Measurements from ENCODE around the gene ZNF22. TPM values are rescaled to one million over a fixed set of nuclear protein-coding genes. Genes with fewer than 3 reads are reported as not detected.
A peak's percentile ranks its signal among the peaks of the same experiment; 100 is the strongest.

The ZNF22 gene
- total and polyA plus RNA-seq, 7 donors: 5.9 to 15.9 (median 12.8) TPM

DNA sequence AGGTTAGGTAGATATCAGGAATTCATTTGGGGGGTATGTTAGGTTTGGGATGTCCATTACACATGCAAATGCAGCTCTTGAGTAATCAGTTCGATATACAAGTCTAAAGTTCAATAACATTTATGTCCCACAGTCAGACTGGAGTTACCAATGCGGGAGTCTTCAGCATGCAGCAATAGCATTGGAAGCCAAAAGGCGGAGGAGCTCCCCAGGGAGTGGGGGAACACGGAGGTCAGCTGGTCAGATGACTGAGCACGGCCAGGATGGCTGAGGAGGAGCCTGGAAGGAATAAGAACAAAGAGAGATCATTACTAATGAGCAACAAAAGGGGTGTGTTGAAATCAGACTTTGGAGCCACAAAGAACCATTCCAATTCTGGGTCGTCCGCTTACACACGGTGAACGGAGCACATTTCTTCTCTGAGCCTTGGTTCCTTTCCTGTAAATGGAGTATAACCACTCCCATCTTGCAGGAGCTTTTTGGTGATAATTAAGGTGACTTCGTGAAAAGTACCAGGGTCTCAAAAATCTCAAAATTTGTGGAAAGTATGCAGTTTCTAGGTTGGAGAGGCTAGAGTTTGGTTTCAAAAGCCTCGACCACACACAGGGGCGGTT lies 478 bp upstream of the ZNF22 start:
- intact Hi-C loops (cut with DNase I): loop anchor here in 1 of 2 donors (10.0 kb wide), 1 partner anchor 675 kb away; the partner anchor contains the start of gene ZFAND4
- no peaks in the 10 kb centered on the region for H3K9me3 ChIP-seq
- H3K4me3 ChIP-seq: peak overlapping the region; percentile 75
- 23 to 35% (median 24%) methylated on average over 12 of the region's 12 CpGs for WGBS, 3 donors
- peak overlapping the region; percentile 89 for H3K27ac ChIP-seq
- peak; percentile 89 to 94 for DNase-seq
- no peaks in the 10 kb centered on the region for H3K27me3 ChIP-seq (ENCODE audit: insufficient read depth in 3 of 3, low read length in 2 of 3)
- peak; percentile 22 to 45 (median 39) for ATAC-seq
- peaks cover 40% of the 10 kb centered on the region for H3K4me1 ChIP-seq
- H3K36me3 ChIP-seq (ENCODE audit: insufficient read depth in 1 of 2, low read depth in 1 of 2): peaks cover 5 to 21% of the 10 kb centered on the region in 2 donors
- TF ChIP-seq, protein P1, sequence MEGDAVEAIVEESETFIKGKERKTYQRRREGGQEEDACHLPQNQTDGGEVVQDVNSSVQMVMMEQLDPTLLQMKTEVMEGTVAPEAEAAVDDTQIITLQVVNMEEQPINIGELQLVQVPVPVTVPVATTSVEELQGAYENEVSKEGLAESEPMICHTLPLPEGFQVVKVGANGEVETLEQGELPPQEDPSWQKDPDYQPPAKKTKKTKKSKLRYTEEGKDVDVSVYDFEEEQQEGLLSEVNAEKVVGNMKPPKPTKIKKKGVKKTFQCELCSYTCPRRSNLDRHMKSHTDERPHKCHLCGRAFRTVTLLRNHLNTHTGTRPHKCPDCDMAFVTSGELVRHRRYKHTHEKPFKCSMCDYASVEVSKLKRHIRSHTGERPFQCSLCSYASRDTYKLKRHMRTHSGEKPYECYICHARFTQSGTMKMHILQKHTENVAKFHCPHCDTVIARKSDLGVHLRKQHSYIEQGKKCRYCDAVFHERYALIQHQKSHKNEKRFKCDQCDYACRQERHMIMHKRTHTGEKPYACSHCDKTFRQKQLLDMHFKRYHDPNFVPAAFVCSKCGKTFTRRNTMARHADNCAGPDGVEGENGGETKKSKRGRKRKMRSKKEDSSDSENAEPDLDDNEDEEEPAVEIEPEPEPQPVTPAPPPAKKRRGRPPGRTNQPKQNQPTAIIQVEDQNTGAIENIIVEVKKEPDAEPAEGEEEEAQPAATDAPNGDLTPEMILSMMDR (IDR thresholded peaks at IDR 0.05): no peak

DNA sequence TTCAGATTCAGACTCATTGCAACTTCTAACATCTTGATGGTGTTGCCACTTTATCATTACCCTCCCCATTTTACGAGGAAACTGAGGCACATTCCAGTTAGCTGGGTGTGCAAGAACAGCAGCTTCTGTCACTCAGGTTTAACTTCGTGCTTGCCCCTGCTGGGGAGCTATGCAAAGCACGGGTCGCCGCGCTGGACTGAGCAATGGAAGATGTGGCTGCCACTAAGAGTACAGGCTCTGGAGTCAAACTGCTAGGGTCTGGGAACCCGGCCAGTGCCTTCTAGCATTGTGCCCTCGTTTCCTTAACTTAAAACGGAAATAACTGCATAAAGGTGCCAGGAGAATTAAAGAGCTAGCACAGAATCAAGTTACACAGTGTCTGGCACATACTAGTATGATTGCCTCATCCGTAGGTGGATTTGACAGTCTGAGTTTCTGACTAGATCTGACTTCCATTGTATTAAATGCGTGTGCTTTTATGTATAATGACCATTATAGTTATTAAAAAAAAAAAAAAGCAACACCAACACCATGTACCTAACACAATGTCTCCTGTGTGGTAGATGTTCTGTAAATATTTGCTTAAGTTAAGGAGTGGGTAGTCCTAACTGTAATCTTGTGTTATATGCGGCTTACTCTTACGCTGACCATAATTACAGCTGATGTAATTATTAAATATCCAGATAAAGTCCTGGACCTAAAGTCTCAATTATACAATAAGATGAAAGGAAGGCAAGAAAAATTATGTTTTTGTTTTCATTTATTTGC lies 842 bp downstream of the ZNF22 start:
- DNase-seq (peak; percentile 73 to 90), ATAC-seq (peak; percentile 78 to 86 (median 84))
- TF ChIP-seq, protein P1 (IDR thresholded peaks at IDR 0.05): peak; percentile 27
- Histone ChIP-seq H3K27ac (peak overlapping the region; percentile 89), H3K27me3 (ENCODE audit: insufficient read depth in 3 of 3, low read length in 2 of 3) (no peaks in the 10 kb centered on the region), H3K9me3 (no peaks in the 10 kb centered on the region), H3K4me1 (peaks cover 27% of the 10 kb centered on the region), H3K36me3 (ENCODE audit: insufficient read depth in 1 of 2, low read depth in 1 of 2) (peaks cover 5 to 23% of the 10 kb centered on the region in 2 donors), H3K4me3 (peak overlapping the region; percentile 75)
- intact Hi-C loops (cut with DNase I): loop anchor here in 1 of 2 donors (10.0 kb wide), 1 partner anchor 673 kb away; the partner anchor contains the start of gene ZFAND4
- WGBS, 3 donors: 6 to 9% (median 8%) methylated on average over 13 of the region's 13 CpGs

DNA sequence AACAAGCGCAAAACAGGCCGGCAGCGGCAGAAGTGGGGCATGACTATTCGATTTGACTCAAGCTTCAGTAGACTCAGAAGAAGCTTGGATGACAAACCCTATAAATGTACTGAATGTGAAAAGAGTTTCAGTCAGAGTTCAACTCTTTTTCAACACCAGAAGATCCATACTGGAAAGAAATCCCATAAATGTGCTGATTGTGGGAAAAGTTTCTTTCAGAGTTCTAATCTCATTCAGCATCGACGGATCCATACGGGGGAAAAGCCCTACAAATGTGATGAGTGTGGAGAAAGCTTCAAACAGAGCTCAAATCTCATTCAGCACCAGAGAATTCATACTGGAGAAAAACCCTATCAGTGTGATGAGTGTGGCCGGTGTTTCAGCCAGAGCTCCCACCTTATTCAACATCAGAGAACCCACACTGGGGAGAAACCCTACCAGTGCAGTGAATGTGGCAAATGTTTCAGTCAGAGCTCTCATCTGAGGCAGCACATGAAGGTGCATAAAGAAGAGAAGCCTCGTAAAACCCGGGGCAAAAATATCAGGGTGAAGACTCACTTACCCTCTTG lies 2.8 kb downstream of the ZNF22 start:
- TF ChIP-seq, protein P1 (IDR thresholded peaks at IDR 0.05): no peak
- H3K27me3 ChIP-seq (ENCODE audit: insufficient read depth in 3 of 3, low read length in 2 of 3): no peaks in the 10 kb centered on the region
- H3K36me3 ChIP-seq (ENCODE audit: insufficient read depth in 1 of 2, low read depth in 1 of 2): peaks cover 5 to 23% of the 10 kb centered on the region in 2 donors
- intact Hi-C loops (cut with DNase I): loop anchor here in 1 of 2 donors (10.0 kb wide), 1 partner anchor 671 kb away; the partner anchor contains the start of gene ZFAND4
- H3K27ac ChIP-seq: no peak overlapping the region
- H3K9me3 ChIP-seq: no peaks in the 10 kb centered on the region
- ATAC-seq: no peak
- DNase-seq: no peak
- WGBS, 3 donors: 79 to 88% (median 80%) methylated on average over 10 of the region's 10 CpGs
- H3K4me1 ChIP-seq: peaks cover 23% of the 10 kb centered on the region
- H3K4me3 ChIP-seq: no peak overlapping the region

DNA sequence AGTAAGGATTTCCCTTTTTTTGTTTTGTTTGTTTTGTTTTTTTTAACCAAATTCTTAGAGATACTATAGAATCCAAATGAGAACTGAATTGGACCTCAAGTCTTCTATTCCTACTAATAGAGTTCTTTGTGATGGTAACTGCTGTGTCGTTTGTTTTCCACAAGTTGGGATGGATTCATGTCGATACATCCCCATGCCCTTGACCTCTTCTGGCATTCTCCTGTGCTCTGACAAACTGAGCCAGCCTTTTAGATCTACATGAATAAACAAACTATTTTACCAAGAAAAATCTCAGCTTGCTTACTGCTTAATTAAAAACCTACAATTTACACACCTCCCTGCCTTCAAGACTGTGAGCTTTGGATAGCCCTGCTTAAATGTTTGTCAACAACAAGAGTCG lies 3.9 kb downstream of the ZNF22 start:
- intact Hi-C loops (cut with DNase I): loop anchor here (5.0 to 10.0 kb wide), 2 partner anchors 233 to 670 kb away; partner anchors contain the start of gene ZFAND4 (in 1 of the 2)
- no peaks in the 10 kb centered on the region for H3K27me3 ChIP-seq (ENCODE audit: insufficient read depth in 3 of 3, low read length in 2 of 3)
- H3K27ac ChIP-seq: no peak overlapping the region
- ATAC-seq (no peak), DNase-seq (no peak)
- peaks cover 5 to 23% of the 10 kb centered on the region in 2 donors for H3K36me3 ChIP-seq (ENCODE audit: insufficient read depth in 1 of 2, low read depth in 1 of 2)
- 43 to 63% (median 58%) methylated on average over 3 of the region's 3 CpGs for WGBS, 3 donors
- H3K9me3 ChIP-seq: no peaks in the 10 kb centered on the region
- no peak overlapping the region for H3K4me3 ChIP-seq
- H3K4me1 ChIP-seq: peaks cover 19% of the 10 kb centered on the region
- TF ChIP-seq, protein P1 (IDR thresholded peaks at IDR 0.05): no peak
